Upper lobe of right lung (tissue), 1 donor: ENCODE measurements around the gene CISH. TPM values are rescaled to one million over a fixed set of nuclear protein-coding genes. Genes with fewer than 3 reads are reported as not detected.

Experiments
- ATAC-seq: fragments of 200-7000 bp; cut with Tn5 transposase; one replicate; pipeline ENCODE4 v1.9.1; 2020; ENCODE audit warnings: mild to moderate bottlenecking, moderate library complexity
- DNase-seq: peaks from one replicate; pipeline ENCODE4 v3.0.0-alpha.2; 2020
- H3K27ac ChIP-seq: fragments of 200-600 bp; one replicate; pipeline ENCODE4 v1.8.0; 2022
- H3K27me3 ChIP-seq: fragments of 200-600 bp; one replicate; pipeline ENCODE4 v1.8.0; 2022; ENCODE audit warnings: mild to moderate bottlenecking
- H3K36me3 ChIP-seq: fragments of 200-600 bp; one replicate; pipeline ENCODE4 v1.8.0; 2022
- H3K4me1 ChIP-seq: fragments of 200-600 bp; one replicate; pipeline ENCODE4 v1.8.0; 2022
- H3K4me3 ChIP-seq: fragments of 200-600 bp; one replicate; pipeline ENCODE4 v1.8.0; 2022; ENCODE audit warnings: mild to moderate bottlenecking
- H3K9me3 ChIP-seq: fragments of 200-600 bp; one replicate; pipeline ENCODE4 v1.8.0; 2022
- intact Hi-C: fragments of 100-400 bp; cut with DNase I; formaldehyde crosslinking; loops from one replicate; pipeline ENCODE4 v1.11.0; 2022
- total RNA-seq: library from RNA; stranded (reverse); fragmentation: NEBNext Ultra II Directional; extraction: Animal tissue kit (Norgen Biotek cat#: 25700); gene quantifications from one replicate; pipeline ENCODE4 v1.2.1, GENCODE V29; 2021
- TF ChIP-seq, protein P1 (sequence below): fragments of 200-600 bp; IDR thresholded peaks from one replicate; pipeline ENCODE4 v1.8.0; 2022; ENCODE audit warnings: antibody characterized with exemption
- donor health status: DM: no; HTN: yes; CAD: no; lungs with severe emphysema.

Gene CISH
- total RNA-seq, 1 donor from 2014 or later, result 71.6 TPM

DNA sequence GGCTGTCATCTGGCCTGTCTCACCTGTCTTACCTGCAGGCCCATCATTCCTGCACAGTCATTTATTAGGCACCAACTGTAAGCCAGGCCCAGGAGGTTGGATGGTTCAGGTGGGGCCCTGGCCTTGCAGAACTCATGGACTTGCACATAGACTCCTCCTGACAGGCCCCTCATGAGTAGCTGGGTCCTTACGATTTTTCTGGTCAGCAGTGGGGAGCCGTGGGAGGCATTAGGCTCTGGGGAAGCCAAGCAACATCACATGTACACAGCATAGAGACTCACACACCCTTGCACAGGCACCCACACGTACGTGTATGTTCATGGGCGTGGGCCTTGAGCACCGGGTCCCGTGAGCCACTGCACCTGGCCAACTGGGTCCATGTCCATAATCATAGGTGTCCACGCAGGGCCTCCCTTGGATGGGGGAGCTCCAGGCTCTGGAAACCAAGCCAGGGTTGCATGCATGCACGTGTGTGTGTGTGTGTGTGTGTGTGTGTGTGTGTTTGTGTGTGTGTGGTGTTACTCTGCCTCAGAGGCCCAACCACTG is 20.3 kb downstream of the CISH start:
- ATAC-seq (peak; percentile 23), DNase-seq (no peak)
- Histone ChIP-seq H3K4me3 (no peak overlapping the region), H3K9me3 (no peaks in the 10 kb centered on the region), H3K36me3 (no peaks in the 10 kb centered on the region), H3K4me1 (peaks cover 36% of the 10 kb centered on the region), H3K27me3 (no peaks in the 10 kb centered on the region), H3K27ac (peak overlapping the region; percentile 85)
- intact Hi-C loops, result no loop called here
- TF ChIP-seq, protein P1, sequence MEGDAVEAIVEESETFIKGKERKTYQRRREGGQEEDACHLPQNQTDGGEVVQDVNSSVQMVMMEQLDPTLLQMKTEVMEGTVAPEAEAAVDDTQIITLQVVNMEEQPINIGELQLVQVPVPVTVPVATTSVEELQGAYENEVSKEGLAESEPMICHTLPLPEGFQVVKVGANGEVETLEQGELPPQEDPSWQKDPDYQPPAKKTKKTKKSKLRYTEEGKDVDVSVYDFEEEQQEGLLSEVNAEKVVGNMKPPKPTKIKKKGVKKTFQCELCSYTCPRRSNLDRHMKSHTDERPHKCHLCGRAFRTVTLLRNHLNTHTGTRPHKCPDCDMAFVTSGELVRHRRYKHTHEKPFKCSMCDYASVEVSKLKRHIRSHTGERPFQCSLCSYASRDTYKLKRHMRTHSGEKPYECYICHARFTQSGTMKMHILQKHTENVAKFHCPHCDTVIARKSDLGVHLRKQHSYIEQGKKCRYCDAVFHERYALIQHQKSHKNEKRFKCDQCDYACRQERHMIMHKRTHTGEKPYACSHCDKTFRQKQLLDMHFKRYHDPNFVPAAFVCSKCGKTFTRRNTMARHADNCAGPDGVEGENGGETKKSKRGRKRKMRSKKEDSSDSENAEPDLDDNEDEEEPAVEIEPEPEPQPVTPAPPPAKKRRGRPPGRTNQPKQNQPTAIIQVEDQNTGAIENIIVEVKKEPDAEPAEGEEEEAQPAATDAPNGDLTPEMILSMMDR, result peak; percentile 3

DNA sequence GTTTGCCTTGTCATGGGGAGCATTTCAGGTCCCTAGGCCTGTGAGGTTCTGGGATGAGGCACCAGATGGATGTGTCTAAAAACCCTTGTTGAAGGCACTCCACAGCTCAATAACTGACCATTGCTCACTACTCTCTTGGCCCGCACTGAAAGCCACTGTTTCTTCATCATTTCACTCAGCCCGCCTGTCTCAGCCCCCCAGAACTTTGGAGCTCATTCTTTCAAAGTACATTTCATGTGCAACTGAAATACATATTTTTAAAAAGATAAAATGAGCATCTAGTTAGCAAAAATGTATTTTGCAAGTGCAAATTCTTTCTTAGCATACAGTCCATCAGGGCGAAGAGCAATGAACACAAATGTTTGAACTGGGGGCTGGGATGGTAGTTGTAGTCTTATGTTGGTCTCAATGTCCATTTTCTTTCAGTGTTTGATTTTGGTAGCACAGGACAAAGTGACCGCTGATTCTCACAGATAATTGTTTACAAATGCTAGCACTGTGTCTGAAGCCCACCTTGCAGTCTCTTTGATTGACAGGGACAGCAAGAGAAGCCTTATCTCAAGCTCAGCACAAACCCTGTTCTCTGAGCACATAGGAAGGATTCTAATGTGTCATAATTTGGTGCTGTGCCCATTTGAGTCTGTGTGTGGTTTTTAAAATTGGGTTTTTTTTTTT is 22.7 kb downstream of the CISH start:
- ATAC-seq (no peak), DNase-seq (no peak)
- no peaks in the 10 kb centered on the region for H3K9me3 ChIP-seq
- H3K4me1 ChIP-seq, result peaks cover 59% of the 10 kb centered on the region
- TF ChIP-seq, protein P1, result no peak
- H3K27me3 ChIP-seq, result no peaks in the 10 kb centered on the region
- no peaks in the 10 kb centered on the region for H3K36me3 ChIP-seq
- H3K4me3 ChIP-seq, result no peak overlapping the region
- intact Hi-C loops, result no loop called here
- H3K27ac ChIP-seq, result peak overlapping the region; percentile 17

DNA sequence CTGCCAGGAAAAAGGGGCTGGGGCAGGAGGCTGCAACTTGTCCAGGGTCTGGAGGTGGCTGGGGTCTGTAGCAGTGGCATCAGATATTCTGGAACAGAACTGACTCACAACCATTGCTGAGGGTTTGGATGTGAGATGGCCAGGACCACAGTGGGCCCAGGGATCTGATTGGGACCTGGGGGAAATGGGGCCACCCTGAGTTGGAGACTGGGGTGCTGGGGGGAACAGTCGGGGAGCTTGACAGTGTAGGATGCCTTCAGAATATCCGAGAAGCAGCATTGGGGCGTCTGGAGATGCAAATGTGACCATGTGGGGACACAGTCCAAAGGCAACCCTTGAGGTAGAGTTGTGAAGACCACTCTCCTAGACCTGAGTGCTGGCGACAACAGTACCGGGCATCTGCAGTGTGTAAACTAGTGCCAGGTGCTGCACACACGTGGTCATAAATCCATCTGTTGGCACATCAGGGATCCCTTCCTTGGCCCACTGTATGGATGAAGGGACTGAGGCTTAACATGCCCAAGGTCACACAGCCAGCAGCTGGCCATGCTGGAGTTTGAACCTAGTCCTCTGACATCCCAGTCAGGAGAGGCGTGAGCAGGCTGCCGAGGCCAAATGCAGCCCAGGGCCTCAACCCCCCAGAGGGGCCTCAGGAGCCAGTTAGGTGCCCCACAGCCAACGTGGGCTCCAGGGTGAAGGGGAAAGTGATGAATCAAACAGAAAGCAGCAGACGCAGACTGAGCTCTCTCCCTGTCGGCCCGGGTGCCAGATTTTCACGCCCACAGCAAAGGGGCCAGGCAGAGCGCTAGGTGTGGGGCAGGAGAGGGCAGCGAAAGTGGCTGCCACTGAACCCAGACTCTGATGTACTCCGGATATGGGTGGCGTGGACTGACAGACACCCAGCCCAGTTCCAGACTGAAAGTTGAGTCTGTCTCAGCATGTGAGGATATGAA is 23.5 kb downstream of the CISH start:
- TF ChIP-seq, protein P1, result no peak
- ATAC-seq (no peak), DNase-seq (no peak)
- Histone ChIP-seq H3K4me3 (no peak overlapping the region), H3K27ac (peak overlapping the region; percentile 17), H3K36me3 (no peaks in the 10 kb centered on the region), H3K27me3 (no peaks in the 10 kb centered on the region), H3K4me1 (peaks cover 61% of the 10 kb centered on the region), H3K9me3 (no peaks in the 10 kb centered on the region)
- intact Hi-C loops, result no loop called here

DNA sequence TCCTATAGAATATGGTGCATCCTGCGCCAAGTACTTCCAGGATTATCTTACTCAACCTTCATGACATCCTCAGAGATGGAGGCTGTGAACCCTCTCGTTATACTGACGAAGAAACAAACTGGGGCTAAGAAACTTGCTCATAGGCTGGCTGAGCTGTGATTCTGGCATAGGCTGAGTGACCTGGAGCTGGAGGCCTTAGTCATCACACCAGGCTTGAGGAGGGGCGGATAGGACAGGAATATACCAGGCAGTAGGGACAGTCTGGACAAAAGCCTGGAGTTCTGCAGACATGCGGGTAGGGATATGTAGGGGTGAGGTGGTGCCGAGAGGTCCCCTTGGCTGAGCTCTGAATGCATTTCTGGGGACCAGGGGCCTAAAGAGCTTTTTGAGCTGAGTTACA is 24.2 kb downstream of the CISH start:
- intact Hi-C loops, result no loop called here
- no peak for ATAC-seq
- Histone ChIP-seq H3K4me1 (peaks cover 65% of the 10 kb centered on the region), H3K9me3 (no peaks in the 10 kb centered on the region), H3K27ac (no peak overlapping the region), H3K4me3 (no peak overlapping the region), H3K27me3 (no peaks in the 10 kb centered on the region), H3K36me3 (no peaks in the 10 kb centered on the region)
- DNase-seq, result no peak
- TF ChIP-seq, protein P1, result no peak

DNA sequence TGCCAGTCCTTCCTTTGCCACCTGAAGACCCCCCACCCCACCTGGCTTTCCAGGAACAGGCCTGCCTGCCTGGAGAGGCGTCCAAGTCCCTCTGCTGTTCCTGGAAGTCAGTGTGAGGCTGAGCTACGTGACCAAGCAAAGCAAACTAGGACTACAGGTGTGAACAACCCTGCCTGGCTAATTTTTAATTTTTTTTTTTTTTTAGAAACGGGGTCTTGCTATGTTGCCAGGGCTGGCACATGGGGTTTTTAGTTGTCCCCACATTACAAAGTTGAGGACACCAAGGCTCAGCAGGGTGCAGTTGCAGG is 24.9 kb downstream of the CISH start:
- Histone ChIP-seq H3K36me3 (peaks cover 2% of the 10 kb centered on the region), H3K9me3 (no peaks in the 10 kb centered on the region), H3K27ac (peak overlapping the region; percentile 87), H3K4me3 (no peak overlapping the region), H3K4me1 (peaks cover 62% of the 10 kb centered on the region), H3K27me3 (no peaks in the 10 kb centered on the region)
- intact Hi-C loops, result no loop called here
- DNase-seq (no peak), ATAC-seq (no peak)
- TF ChIP-seq, protein P1, result no peak
